Stimulated activated CD8-positive, alpha-beta memory T cell treated with anti-CD3 and anti-CD28 coated beads, Interleukin-7, amount 100 ng/mL, for 4 hours (primary cell): ENCODE measurements around the gene NCOA5.
A peak's percentile ranks its signal among the peaks of the same experiment; 100 is the strongest.

Source experiments
- DNase-seq, 2 donors: peaks; one replicate each; pipeline ENCODE4 v3.0.0-alpha.2; 2020; ENCODE audit warnings: low read depth in 2 of 2

NCOA5 gene

DNA sequence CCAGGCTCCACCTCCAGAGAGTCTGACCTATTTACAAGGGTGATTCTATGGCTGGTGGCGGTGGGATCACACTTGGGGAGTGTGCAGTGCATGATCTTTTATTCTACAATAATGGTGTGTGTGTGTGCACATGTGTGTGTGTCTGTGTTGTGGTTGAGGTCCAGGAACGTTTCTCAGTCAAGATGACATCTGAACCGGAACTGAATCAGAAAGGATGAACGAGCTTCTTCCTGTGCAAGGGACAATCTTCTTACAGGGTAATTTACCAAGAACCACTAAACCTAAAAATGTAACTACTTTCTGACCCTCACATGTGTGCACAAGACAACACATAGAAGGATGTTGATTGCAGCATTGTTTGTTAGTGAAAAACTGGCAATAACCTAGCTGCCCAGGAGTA, 72.5 kb downstream of the NCOA5 start:
- no peak for DNase-seq

- no peak for DNase-seq
Observed at GRCh38 chr20:46014517-46015396, 75.0 kb downstream of the NCOA5 start.

- DNase-seq: peak in 1 of 2 donors; percentile 55
Observed at GRCh38 chr20:46013829-46014516, 75.8 kb downstream of the NCOA5 start.

- no peak for DNase-seq
Observed at GRCh38 chr20:46013322-46013828, 76.4 kb downstream of the NCOA5 start.

GRCh38 chr20:46012921-46013320, 76.8 kb downstream of the NCOA5 start:
- no peak for DNase-seq

GRCh38 chr20:46011631-46012482, 77.9 kb downstream of the NCOA5 start:
- DNase-seq: no peak
